GM12872 (cell line): ENCODE measurements around the gene CDC34.

Experiments used
- CTCF ChIP-seq: IDR thresholded peaks from 3 replicates; pipeline ENCODE4 v1.5.1; 2011; ENCODE audit warnings: low read depth, mild to moderate bottlenecking, low read length, moderate library complexity; ENCODE audit not compliant: insufficient read depth

Gene CDC34

GRCh38 chr19:588093-588740 lies 56.7 kb downstream of the CDC34 start:
- TF ChIP-seq CTCF: peak; percentile 53

- TF ChIP-seq CTCF: no peak
Measured at GRCh38 chr19:588741-589692, 57.5 kb downstream of the CDC34 start.

- TF ChIP-seq CTCF: no peak
Measured at GRCh38 chr19:589693-590395, 58.3 kb downstream of the CDC34 start, which contains the start of gene HCN2. TSS of gene HCN2 (plus strand) at chr19:589881. CDS start at chr19:589946, 65 bp downstream.

GRCh38 chr19:590396-590745 lies 58.8 kb downstream of the CDC34 start:
- no peak for TF ChIP-seq CTCF

- no peak for TF ChIP-seq CTCF
Measured at GRCh38 chr19:590750-591098, 59.2 kb downstream of the CDC34 start.

GRCh38 chr19:591099-591958 lies 59.8 kb downstream of the CDC34 start:
- TF ChIP-seq CTCF: no peak
